Thyroid gland (tissue), 4 donors: ENCODE data around the gene RNF4. TPM values are rescaled to one million over a fixed set of nuclear protein-coding genes. Genes with fewer than 3 reads are reported as not detected.
"Not testable (repeated sequence)": the region's sequence is repeated elsewhere in the genome, so short reads cannot be mapped to it uniquely, and the experiment has no call there.

Source experiments
- DNase-seq, 2 donors: peaks; one replicate each; pipeline ENCODE4 v3.0.0-alpha.2; 2019
- H3K27ac ChIP-seq, 3 donors: fragments of 200-600 bp; sonication (generic); 1 replicate in 2 of 3; 2 replicates in 1 of 3; pipeline ENCODE4 v1.5.1; 2016 to 2019; ENCODE audit warnings: mild to moderate bottlenecking in 1 of 3, moderate library complexity in 1 of 3
- H3K27me3 ChIP-seq: fragments of 200-600 bp; sonication (generic); one replicate; pipeline ENCODE4 v1.5.1; 2019
- H3K36me3 ChIP-seq, 2 donors: fragments of 200-600 bp; sonication (generic); one replicate each; pipeline ENCODE4 v1.5.1; 2016 to 2019
- H3K4me1 ChIP-seq, 2 donors: fragments of 200-600 bp; sonication (generic); one replicate each; pipeline ENCODE4 v1.5.1; 2017 to 2019
- H3K4me3 ChIP-seq, 3 donors: fragments of 200-600 bp; sonication (generic); replicated peaks in 1 of 3; 1 replicate in 2 of 3; 2 replicates in 1 of 3; pipeline ENCODE4 v1.5.1; 2016; ENCODE audit warnings: mild to moderate bottlenecking in 1 of 3
- H3K9me3 ChIP-seq: fragments of 200-600 bp; sonication (generic); one replicate; pipeline ENCODE4 v1.5.1; 2017
- POLR2A ChIP-seq, 2 donors: fragments of 450-650 bp; IDR thresholded peaks; one replicate each; pipeline ENCODE4 v1.6.1; 2017; ENCODE audit warnings: antibody characterized with exemption in 2 of 2, mild to moderate bottlenecking in 2 of 2, moderate library complexity in 1 of 2
- WGBS, 2 donors: methylation state at CpG; one replicate each; pipeline ENCODE4 v1.1.5; 2017; 5-methylcytosine and 5-hydroxymethylcytosine counted together
- intact Hi-C: fragments of 100-400 bp; cut with DNase I; formaldehyde crosslinking; loops from one replicate; pipeline ENCODE4 v1.15.1; 2023
- total RNA-seq, 4 donors: library from RNA; depleted of rRNA; stranded (reverse); fragments of >200 nt; gene quantifications; one replicate each; pipeline ENCODE4 v1.2.3, GENCODE V29; 2016
- TF ChIP-seq, protein P1 (sequence below), 6 experiments: fragments of 200-600 bp in 3 of 6; fragments of 450-650 bp in 3 of 6; sonication (generic) in 3 of 6; IDR thresholded peaks; one replicate each; pipeline ENCODE4 v1.5.1; 2016 to 2019; ENCODE audit warnings: antibody characterized with exemption in 6 of 6, mild to moderate bottlenecking in 2 of 6, inconsistent platforms in 1 of 6, moderate library complexity in 1 of 6

RNF4 gene
- total RNA-seq, 4 donors from 2014 or later, result 32.8 to 52.0 (median 43.0) TPM

DNA sequence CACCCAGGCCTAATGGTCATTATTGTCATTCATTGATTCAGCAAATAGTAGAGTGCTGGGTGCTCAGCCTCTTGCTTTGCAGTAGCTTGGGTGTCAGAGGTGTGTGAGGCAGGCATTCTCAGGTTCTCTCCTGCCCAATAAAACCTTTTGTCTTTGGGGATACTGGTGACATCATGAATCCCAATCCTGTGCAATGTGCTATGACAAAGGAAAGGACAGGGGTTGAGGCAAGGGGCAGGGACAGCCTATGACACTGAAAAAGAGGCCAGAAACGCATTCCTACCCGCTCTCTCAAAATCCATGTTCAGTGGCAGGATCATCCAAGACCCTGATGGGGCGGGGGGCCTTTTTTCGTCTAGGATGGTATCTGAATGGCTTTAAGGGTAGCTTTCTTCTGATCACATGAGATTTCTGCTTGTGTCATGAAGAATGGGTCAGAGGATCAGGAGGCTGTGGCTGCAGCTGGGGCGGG is 66.0 kb downstream of the RNF4 start:
- Histone ChIP-seq H3K9me3 (no peaks in the 10 kb centered on the region), H3K36me3 (no peaks in the 10 kb centered on the region), H3K27me3 (no peaks in the 10 kb centered on the region), H3K4me1 (peaks cover 18 to 22% of the 10 kb centered on the region in 2 donors), H3K4me3 (no peak overlapping the region), H3K27ac (peak overlapping the region in 1 of 3 donors; percentile 85)
- no peak for DNase-seq
- TF ChIP-seq, protein P1, sequence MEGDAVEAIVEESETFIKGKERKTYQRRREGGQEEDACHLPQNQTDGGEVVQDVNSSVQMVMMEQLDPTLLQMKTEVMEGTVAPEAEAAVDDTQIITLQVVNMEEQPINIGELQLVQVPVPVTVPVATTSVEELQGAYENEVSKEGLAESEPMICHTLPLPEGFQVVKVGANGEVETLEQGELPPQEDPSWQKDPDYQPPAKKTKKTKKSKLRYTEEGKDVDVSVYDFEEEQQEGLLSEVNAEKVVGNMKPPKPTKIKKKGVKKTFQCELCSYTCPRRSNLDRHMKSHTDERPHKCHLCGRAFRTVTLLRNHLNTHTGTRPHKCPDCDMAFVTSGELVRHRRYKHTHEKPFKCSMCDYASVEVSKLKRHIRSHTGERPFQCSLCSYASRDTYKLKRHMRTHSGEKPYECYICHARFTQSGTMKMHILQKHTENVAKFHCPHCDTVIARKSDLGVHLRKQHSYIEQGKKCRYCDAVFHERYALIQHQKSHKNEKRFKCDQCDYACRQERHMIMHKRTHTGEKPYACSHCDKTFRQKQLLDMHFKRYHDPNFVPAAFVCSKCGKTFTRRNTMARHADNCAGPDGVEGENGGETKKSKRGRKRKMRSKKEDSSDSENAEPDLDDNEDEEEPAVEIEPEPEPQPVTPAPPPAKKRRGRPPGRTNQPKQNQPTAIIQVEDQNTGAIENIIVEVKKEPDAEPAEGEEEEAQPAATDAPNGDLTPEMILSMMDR (IDR thresholded peaks at IDR 0.05), result no peak
- 60 to 75% methylated on average over 1 to 5 of the region's 5 CpGs for WGBS, 2 donors
- intact Hi-C loops, result loop anchor here (5.0 kb wide), 1 partner anchor 118 kb away; the partner anchor contains the start of genes CFAP99 and ZFYVE28

DNA sequence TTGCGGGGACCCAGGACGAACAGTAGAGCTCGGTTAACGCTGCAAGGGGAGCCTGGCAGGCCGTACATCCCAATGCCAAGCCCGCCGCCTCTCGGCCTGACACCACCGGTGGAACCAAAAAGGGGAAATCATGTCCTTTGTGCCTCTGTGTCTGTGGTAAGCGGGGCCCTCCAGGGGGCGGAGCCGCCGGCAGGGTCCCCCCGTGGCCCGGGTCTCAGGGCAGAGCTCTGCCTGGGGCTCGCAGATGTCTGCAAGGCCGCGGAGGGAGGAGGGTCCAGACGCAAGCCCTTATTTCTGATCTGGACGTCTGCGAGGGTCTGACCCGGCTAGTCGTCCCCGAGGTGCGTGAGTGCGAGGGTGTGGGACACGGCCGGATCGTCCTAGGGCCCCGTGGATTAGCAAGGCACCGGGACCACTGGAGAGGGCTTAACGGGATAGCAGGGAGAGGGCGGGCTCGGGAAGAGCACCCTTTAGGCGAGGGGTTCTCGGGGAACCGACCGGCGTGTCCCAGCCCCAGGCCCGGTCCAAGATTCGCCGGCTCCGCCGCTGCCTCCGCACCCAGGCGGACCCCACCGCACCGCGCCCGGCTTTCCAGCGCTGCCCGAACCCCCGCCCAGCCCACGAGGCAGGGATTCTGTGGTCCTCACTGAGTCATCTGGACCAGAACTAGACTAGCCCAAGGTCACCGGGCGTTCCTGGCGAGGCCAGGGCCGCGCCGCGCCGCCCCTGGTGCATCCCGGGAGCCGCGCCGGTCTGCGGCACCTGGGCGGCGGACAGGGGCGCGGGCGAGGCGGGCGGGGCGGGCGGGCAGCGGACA is 66.7 kb downstream of the RNF4 start:
- DNase-seq, result peak in 1 of 2 donors; percentile 14
- intact Hi-C loops, result loop anchor here (5.0 kb wide), 1 partner anchor 118 kb away; the partner anchor contains the start of genes CFAP99 and ZFYVE28

DNA sequence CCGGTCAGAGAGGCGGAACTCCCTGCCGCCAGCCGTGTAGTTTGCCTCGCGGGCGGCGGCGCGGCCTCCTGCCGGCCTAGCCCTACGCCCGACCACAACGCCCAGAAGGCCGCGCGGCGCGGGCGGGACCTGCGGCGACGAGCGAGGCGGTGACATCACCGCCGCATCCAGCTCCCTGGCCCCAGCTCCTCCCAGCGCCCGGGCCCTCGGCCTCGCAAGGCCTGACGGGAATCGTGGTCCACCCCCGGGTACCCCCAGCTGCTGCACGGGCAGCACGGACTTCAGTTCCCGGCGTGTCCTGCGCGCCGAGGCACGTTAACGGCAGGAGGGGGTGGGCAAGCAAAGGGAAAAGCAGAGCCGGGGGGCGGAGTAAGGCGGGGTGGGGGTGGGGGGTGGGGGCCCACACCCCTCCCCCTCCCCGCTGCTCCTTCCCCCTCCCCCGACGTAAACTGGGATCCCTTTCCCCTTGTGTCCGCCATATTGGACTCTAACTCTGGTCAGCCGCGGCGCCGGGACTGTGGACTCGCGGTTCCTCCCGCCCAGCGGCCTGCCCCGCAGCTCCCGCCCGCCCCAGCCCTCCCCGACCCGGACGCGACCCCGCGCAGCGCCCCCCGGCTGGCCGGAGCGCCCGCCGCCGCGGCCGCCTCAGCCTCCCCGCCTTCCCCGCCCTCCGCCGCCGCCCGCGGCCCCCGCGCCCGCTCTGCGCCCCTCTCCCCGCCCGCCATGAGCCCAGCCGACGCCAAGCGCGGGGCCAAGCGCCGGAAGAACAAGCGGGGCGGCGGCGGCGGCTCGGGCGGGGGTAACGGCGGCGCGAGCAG is 67.5 kb downstream of the RNF4 start, which contains the start of gene FAM193A:
Gene FAM193A (plus strand): TSS at position 455 of the 818 bp plus-strand sequence. CDS start 269 bp downstream, at position 724.
- 0% methylated on average over 10 to 28 of the region's 106 CpGs for WGBS, 2 donors
- Histone ChIP-seq H3K4me3 (peak within 1 kb of the TSS; percentile 78 to 96 (median 90)), H3K36me3 (no peaks in the 10 kb centered on the region), H3K4me1 (peaks cover 18 to 22% of the 10 kb centered on the region in 2 donors), H3K27ac (peak within 1 kb of the TSS; percentile 77 to 90 (median 90)), H3K27me3 (no peaks in the 10 kb centered on the region), H3K9me3 (no peaks in the 10 kb centered on the region)
- peak; percentile 99 to 100 for DNase-seq
- intact Hi-C loops, result loop anchor here (5.0 kb wide), 1 partner anchor 119 kb away; the partner anchor contains the start of genes CFAP99 and ZFYVE28
- TF ChIP-seq, protein P1 (IDR thresholded peaks at IDR 0.05), result no peak
- peak in 1 of 2 donors; percentile 74 for TF ChIP-seq POLR2A (IDR thresholded peaks at IDR 0.05)

More for the DNA sequence above, 66.7 kb downstream of the RNF4 start:
- Histone ChIP-seq H3K27me3 (no peaks in the 10 kb centered on the region), H3K27ac (peak overlapping the region; percentile 72 to 85 (median 74)), H3K9me3 (no peaks in the 10 kb centered on the region), H3K4me3 (peak overlapping the region; percentile 49 to 91 (median 78)), H3K36me3 (no peaks in the 10 kb centered on the region), H3K4me1 (peaks cover 18 to 22% of the 10 kb centered on the region in 2 donors)
- TF ChIP-seq POLR2A (IDR thresholded peaks at IDR 0.05), result no peak
- TF ChIP-seq, protein P1 (IDR thresholded peaks at IDR 0.05), result no peak
- WGBS, 2 donors, result 1 to 18% methylated on average over 12 to 24 of the region's 77 CpGs

DNA sequence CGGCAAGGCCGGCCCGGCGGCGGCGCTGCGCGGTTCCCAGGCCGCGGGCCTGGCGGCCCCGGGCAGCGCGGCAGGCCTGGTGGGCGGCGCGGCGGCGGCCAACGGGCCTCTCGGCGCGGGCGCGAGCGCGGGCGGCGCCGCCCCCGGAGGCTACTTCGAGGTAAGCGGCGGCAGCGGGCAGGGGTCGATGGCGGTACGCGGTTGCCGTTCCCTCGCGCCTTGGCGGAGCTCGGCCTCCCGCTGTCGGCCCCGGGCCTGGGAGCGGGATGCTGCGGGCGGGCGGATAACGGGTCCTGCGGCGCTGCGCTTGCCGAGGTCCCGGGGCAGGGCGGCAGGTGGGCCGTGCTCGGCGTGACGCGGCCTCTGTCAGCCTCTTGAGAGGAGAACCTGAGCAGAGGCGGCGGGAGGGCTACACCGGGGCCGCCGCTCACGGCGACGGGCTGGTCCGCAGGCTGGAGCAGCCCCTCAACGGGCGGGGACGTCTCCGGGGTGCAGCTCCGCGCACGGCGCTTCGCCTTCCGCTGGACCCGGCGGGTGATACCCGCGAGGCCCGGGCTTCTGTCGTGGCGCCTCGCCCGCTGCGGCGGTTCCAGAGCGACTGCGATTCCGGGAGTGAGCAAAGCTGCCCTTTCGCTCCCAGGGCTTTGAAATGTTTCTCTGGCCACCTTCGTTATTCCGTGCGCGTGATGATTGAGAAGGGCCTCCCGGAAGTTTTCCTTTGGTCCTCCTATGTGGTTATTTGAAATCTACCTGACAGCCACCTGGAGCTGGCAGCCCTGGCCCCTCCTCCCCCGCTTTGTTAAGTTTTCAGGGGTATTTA is 68.3 kb downstream of the RNF4 start:
- intact Hi-C loops, result loop anchor here (5.0 kb wide), 1 partner anchor 120 kb away; the partner anchor contains the start of genes CFAP99 and ZFYVE28
- Histone ChIP-seq H3K27ac (peak overlapping the region; percentile 77 to 90 (median 90)), H3K27me3 (no peaks in the 10 kb centered on the region), H3K4me1 (peaks cover 18 to 22% of the 10 kb centered on the region in 2 donors), H3K9me3 (no peaks in the 10 kb centered on the region), H3K36me3 (no peaks in the 10 kb centered on the region), H3K4me3 (peak overlapping the region; percentile 59 to 96 (median 90))
- 0 to 2% methylated on average over 14 to 24 of the region's 103 CpGs for WGBS, 2 donors
- TF ChIP-seq, protein P1 (IDR thresholded peaks at IDR 0.05), result no peak
- TF ChIP-seq POLR2A (IDR thresholded peaks at IDR 0.05), result peak in 1 of 2 donors; percentile 55
- DNase-seq, result peak; percentile 58 to 62

DNA sequence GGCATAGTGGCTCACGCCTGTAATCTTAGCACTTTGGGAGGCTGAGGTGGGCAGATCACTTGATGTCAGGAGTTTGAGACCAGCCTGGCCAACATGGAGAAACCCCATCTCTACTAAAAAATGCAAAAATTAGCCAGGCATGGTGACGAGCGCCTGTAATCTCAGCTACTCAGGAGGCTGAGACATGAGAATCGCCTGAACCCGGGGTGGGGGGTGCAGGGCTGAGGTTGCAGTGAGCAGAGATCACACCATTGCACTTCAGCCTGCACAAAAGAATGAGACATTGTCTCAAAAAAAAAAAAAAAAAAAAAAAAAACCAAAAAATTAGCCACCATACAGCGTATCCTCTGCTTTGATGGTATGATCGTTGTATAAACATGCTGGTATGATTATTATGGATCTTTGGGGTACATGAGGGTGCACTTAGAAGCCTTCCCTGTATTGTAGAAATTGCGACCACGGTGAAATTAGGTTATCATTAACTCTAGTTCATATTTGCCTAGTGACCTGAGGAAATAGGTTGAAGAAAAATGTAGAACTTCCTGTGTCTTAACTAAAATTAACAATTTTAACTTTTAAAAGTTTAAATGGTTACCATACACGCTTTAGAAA is 74.8 kb downstream of the RNF4 start:
- H3K36me3 ChIP-seq, H3K4me1 ChIP-seq, H3K4me3 ChIP-seq, DNase-seq, H3K9me3 ChIP-seq, intact Hi-C loops, H3K27ac ChIP-seq, H3K27me3 ChIP-seq: not testable (repeated sequence)
- WGBS, 2 donors, result 88 to 96% methylated on average over 10 of the region's 10 CpGs
